ENCODE data around the gene SMNDC1.

Gene SMNDC1

DNA sequence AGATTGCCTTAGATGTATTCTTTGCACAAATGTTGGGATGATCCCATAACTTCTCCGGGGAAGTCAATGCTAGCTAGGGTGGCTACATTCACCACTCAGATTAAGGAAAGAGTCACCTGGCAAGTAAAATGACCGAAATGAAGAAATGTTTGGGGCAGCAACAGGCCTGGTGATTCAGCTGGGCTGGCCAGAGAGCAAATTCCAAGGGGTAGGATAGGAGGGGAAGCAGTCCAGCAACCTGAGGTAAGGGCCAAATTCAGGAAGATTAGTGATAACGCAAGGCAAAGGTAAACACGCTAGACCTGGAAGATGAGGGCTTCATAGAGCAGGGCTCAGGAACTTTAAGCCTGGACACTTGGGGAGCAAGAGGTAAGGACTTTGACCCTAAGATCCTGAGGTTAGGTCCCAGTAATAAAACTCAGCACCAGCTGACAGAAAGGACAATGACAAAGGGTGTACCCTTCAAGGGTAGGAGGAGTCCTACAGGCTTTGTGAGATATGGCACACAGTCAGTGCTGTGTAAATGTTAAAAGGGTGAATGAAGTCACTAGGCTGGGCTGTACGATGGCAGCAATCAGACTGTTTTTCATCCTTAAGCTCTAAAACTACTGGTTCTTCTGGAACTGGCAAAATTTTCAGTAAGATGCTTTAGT is 22.7 kb upstream of the SMNDC1 start:
- DNase-seq (ENCODE audit: low spot score): no peak
- TF ChIP-seq, protein P1, sequence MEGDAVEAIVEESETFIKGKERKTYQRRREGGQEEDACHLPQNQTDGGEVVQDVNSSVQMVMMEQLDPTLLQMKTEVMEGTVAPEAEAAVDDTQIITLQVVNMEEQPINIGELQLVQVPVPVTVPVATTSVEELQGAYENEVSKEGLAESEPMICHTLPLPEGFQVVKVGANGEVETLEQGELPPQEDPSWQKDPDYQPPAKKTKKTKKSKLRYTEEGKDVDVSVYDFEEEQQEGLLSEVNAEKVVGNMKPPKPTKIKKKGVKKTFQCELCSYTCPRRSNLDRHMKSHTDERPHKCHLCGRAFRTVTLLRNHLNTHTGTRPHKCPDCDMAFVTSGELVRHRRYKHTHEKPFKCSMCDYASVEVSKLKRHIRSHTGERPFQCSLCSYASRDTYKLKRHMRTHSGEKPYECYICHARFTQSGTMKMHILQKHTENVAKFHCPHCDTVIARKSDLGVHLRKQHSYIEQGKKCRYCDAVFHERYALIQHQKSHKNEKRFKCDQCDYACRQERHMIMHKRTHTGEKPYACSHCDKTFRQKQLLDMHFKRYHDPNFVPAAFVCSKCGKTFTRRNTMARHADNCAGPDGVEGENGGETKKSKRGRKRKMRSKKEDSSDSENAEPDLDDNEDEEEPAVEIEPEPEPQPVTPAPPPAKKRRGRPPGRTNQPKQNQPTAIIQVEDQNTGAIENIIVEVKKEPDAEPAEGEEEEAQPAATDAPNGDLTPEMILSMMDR (IDR thresholded peaks at IDR 0.05; ENCODE audit: extremely low read depth, missing control alignments): no peak

GRCh38 chr10:110326351-110327032 is 21.8 kb upstream of the SMNDC1 start:
- TF ChIP-seq, protein P1 (IDR thresholded peaks at IDR 0.05; ENCODE audit: extremely low read depth, missing control alignments): no peak
- peak; percentile 54 for DNase-seq (ENCODE audit: low spot score)

DNA sequence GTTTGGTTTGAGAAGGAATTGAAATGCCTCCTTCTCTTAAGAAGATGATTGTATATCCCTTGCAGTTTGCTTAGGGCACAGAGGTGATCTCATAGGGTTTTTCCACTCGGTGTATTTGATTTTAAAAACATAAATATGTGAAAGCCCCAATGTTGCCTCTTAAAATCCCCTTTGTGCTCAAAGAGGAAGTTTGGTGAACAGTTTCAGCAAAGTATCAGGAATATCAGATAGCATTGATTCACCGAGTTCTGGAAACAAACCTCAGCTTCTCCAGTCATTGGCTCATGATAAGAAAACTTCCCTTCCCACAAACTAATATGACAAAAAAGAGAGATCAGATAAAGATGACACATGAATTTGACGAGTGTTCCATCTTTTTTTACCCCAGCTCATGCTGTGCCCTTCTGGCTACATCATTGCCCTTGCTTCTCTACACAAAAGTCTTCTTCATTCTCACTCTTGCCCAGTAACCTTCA is 20.1 kb upstream of the SMNDC1 start:
- peak; percentile 60 for DNase-seq (ENCODE audit: low spot score)
- TF ChIP-seq, protein P1 (IDR thresholded peaks at IDR 0.05; ENCODE audit: extremely low read depth, missing control alignments): no peak

GRCh38 chr10:110324201-110324804 is 19.6 kb upstream of the SMNDC1 start:
- TF ChIP-seq, protein P1 (IDR thresholded peaks at IDR 0.05; ENCODE audit: extremely low read depth, missing control alignments): no peak
- no peak for DNase-seq (ENCODE audit: low spot score)

DNA sequence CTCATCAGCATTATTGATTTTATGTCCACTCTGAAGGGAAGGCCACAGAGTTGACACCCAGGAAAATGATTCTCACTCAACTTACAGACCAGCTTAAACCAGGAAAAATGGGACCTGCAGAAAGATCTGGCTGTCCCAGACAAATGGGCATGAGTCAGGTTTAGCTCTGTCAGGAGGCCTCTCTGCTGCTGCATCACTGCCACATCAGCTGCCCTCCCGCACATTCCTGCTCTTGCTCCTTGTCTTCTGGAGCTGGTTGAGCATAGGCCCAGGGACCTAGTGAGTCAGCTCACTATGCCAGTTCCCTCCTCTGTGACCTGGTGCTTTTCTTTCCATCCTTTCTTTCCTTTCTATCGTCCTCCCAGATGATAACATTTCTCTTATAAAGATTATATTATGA is 18.8 kb upstream of the SMNDC1 start:
- TF ChIP-seq, protein P1 (IDR thresholded peaks at IDR 0.05; ENCODE audit: extremely low read depth, missing control alignments): no peak
- DNase-seq (ENCODE audit: low spot score): no peak

- TF ChIP-seq, protein P1 (IDR thresholded peaks at IDR 0.05; ENCODE audit: extremely low read depth, missing control alignments): no peak
These were observed 17.3 kb upstream of the SMNDC1 start for GRCh38 chr10:110321869-110322620.

More at GRCh38 chr10:110321869-110322620, 17.3 kb upstream of the SMNDC1 start:
- DNase-seq (ENCODE audit: low spot score): no peak

Measured in GM20000 (cell line).